ENCODE measurements around the gene PRR29.
"Not testable (repeated sequence)": the region's sequence is repeated elsewhere in the genome, so short reads cannot be mapped to it uniquely, and the experiment has no call there.

Gene PRR29

GRCh38 chr17:64015447-64015846 is 17.3 kb downstream of the PRR29 start:
- DNase-seq (ENCODE audit: low spot score): no peak

- DNase-seq (ENCODE audit: low spot score): no peak
Observed at GRCh38 chr17:64016231-64016784, 18.2 kb downstream of the PRR29 start.

- no peak for DNase-seq (ENCODE audit: low spot score)
Observed at GRCh38 chr17:64016974-64017373, 18.8 kb downstream of the PRR29 start.

GRCh38 chr17:64017381-64017980 is 19.3 kb downstream of the PRR29 start:
- no peak for DNase-seq (ENCODE audit: low spot score)

GRCh38 chr17:64019551-64019961 is 21.4 kb downstream of the PRR29 start:
- not testable (repeated sequence) for DNase-seq (ENCODE audit: low spot score)

GRCh38 chr17:64020056-64020766 is 22.1 kb downstream of the PRR29 start, which contains the start of gene ICAM2:
Gene ICAM2 (minus strand): TSS chr17:64020633. CDS start chr17:64006691, 13,942 bp downstream.
- no peak for DNase-seq (ENCODE audit: low spot score)

- DNase-seq (ENCODE audit: low spot score): no peak
Observed at GRCh38 chr17:64022611-64023063, 24.5 kb downstream of the PRR29 start.

GRCh38 chr17:64024215-64024654 is 26.1 kb downstream of the PRR29 start:
- DNase-seq (ENCODE audit: low spot score): no peak

- DNase-seq (ENCODE audit: low spot score): no peak
Observed at GRCh38 chr17:64024781-64025731, 26.9 kb downstream of the PRR29 start.

GRCh38 chr17:64025732-64026294 is 27.7 kb downstream of the PRR29 start:
- peak; percentile 88 for DNase-seq (ENCODE audit: low spot score)

GRCh38 chr17:64028874-64029464 is 30.8 kb downstream of the PRR29 start:
- peak; percentile 85 for DNase-seq (ENCODE audit: low spot score)

- DNase-seq (ENCODE audit: low spot score): no peak
Observed at GRCh38 chr17:64032081-64032480, 33.9 kb downstream of the PRR29 start.

GRCh38 chr17:64036198-64036922 is 38.2 kb downstream of the PRR29 start:
- DNase-seq (ENCODE audit: low spot score): no peak

- DNase-seq (ENCODE audit: low spot score): no peak
Observed at GRCh38 chr17:64037180-64037579, 39.0 kb downstream of the PRR29 start.

GRCh38 chr17:64037802-64038201 is 39.7 kb downstream of the PRR29 start:
- DNase-seq (ENCODE audit: low spot score): no peak

- no peak for DNase-seq (ENCODE audit: low spot score)
Observed at GRCh38 chr17:64038331-64039105, 40.4 kb downstream of the PRR29 start.

- DNase-seq (ENCODE audit: low spot score): no peak
Observed at GRCh38 chr17:64039106-64039400, 40.9 kb downstream of the PRR29 start.

- no peak for DNase-seq (ENCODE audit: low spot score)
Observed at GRCh38 chr17:64040206-64040605, 42.1 kb downstream of the PRR29 start.

- no peak for DNase-seq (ENCODE audit: low spot score)
Observed at GRCh38 chr17:64041912-64042311, 43.8 kb downstream of the PRR29 start.

Data from GM03348 (cell line).